Stimulated activated CD4-positive, alpha-beta T cell treated with anti-CD3 and anti-CD28 coated beads, Interleukin-1b, Interleukin-23, amount 100 ng/mL, for 4 hours (primary cell): Measurements from ENCODE around the gene TSPAN13.

Experiments used
- DNase-seq, 2 donors: peaks; one replicate each; pipeline ENCODE4 v3.0.0-alpha.2; 2020; ENCODE audit warnings: low read depth in 2 of 2

TSPAN13 gene

DNA sequence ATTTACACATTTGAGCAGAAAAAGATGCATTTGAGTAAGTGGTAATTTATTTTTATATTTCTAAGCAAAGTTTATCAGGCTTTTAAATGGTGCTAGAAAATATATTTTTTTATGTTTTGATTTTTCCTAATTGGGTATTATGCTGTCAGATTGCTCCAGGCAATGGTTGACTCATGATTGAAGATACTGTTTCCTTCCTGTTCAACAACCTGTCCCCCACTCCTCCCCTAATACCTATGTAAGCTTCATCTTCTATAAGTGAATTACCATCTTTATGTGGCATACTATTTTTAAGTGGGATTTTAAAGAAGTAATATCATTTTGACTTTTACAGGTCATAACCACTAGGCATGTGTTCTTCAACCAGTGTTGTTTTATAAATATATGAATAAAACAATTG is 21.4 kb downstream of the TSPAN13 start:
- DNase-seq: no peak

DNA sequence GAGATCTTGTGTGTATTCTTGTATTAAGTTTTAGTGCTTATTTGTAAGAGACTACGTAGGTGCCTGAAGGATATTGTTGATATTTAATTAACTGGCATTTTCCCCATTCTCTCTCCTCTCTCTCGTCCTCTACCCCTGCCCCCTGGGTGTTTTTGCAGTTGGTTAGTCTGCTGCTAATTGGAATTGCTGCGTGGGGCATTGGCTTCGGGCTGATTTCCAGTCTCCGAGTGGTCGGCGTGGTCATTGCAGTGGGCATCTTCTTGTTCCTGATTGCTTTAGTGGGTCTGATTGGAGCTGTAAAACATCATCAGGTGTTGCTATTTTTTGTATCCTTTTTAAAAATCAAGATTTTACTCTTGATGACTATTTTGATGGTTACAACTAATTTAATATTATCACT is 22.5 kb downstream of the TSPAN13 start:
- no peak for DNase-seq

DNA sequence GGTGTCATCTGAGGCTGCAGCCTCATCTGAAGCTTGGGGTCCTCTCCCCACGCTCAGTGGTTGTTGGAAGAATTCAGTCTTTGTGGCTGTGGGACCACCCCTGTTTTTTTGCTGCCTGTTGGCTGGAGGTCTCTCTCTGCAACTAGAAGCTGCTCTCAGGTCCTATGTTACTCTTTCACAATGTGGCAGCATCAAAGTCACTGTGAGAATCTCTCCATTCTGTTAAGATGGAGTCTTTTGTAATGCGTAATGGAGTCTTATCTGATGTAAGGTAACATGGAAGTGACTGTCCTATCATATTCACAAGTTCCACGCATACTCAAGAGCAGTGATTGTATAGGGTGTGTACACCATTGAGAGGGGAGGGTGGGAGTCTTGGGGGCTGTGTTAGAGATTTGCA is 24.9 kb downstream of the TSPAN13 start:
- DNase-seq: no peak

DNA sequence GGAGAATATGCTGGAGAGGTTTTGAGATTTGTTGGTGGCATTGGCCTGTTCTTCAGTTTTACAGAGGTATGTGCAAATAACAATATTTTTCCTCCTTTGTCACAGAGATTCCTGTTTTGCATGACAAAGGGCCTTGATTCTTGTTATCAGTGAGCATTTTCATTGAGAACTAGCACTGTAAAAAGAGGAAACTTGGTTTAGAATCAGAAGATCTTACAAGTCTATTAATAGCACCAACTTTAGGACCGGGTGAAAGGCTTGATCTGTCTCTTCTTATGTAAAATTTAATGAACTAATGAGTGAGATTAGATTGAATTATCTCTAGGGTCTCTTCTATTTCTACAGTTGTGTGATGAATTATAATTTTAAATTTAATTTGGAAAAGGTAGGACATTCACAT is 25.5 kb downstream of the TSPAN13 start:
- DNase-seq: no peak

DNA sequence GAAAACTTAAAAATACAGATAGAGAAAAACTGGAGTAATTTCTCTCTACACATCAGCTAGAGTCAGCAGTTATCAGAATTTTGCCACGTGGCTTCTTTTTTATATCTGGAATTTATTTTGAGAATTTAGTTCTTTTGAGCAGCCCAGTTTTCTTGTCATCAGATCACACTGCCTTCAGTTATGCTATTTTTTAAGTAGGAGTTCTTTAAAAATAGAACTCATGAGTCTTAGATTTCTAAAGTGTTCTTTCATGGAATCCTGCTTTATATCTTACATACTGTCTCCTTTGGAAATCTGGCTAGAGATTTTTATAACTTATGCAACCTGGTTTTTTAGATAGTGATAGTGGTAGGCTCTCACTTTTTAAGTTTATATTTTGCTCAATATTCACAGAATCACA is 27.0 kb downstream of the TSPAN13 start:
- DNase-seq: no peak

DNA sequence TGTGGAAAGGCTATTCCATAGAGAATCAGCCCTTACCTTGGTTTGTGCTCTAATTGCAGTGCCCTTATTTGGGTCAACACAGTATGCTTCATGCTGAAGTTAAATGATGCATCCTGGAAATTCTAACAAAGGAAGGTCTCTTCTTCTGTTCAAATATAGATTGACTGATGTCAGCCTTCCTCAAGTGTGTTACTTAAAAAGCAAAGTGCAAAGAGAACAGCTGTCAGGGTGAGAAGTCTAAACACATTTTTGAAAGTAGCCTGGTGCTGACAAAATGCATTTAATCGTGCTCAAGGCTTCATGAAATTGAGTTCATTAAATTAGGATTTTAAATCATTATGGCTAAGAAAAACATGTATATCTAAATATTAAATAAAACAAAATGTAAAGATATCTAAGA is 31.8 kb downstream of the TSPAN13 start:
- no peak for DNase-seq

DNA sequence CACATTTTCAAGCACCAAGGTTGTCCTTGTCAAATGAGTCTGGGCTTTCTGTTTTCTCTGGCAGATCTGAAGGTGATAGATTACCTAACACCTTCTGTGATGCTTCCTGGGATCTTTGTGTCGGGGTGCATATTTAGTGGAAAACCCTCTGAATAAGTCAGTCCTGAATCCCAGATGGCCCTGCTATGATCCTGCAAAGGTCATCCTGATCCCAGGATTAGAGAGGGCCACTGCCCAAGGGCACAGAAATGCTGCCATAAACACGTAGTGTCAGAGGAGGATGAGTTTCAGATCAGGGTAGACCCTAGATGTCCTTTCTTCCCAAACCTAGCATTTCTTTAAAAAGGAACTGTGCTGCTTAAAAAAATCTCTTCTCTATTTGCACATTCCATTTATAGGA is 32.3 kb downstream of the TSPAN13 start:
- DNase-seq: no peak

DNA sequence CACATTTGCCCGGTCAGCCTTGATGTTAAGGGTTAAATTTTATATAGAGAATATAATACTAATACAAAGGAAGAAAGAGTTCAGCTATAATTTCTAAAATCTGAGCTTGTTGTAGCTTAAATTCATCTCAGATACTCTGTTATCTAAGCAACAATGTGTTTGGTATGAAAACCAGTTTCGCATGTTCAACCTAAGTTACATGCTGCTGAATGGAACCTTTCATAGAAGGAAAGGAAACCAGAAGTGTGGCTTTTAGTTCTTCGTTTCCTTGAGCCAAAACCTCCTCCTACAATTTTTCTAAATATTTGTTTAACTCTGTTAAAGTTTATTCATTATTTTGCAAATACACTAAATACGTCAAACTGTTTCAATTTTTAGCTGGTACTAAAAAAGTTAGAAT is 32.7 kb downstream of the TSPAN13 start:
- DNase-seq: no peak

DNA sequence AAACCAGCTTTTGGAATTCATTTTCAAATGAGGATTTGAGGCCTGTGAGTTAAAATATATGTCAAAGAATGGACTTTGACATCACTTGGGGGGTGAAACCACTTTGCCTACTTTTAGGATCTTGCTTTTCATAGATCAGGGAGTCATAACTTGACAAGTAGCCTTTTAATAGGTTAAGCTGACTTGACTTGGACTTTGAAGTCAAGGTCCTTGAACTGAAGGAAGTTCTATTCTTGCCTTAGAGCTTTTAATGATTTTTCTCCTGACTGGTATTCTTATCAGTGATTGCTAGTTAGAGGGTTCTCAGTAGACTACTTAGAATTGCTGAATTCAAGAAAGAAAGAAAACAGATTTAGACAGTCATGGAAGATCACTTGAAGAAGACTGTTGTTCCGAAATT is 33.6 kb downstream of the TSPAN13 start:
- no peak for DNase-seq

DNA sequence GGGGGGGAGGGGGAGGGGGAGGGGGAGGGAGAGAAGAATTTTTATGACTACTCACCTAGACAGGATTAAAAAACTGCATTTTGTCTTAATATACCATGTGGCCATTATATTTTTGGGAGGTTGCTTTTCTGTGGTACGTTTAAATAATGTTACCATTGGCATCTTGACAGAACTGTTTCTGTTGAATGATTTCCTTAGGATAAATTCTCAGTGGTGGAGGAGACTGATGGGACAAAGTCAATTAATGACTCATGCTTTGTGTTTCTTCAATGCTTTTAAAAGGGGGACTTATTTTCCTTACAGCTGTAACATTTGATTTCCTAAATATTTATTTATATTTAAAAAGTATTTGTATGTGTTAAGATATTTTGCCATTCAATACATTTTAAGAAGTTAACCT is 37.5 kb downstream of the TSPAN13 start:
- no peak for DNase-seq

DNA sequence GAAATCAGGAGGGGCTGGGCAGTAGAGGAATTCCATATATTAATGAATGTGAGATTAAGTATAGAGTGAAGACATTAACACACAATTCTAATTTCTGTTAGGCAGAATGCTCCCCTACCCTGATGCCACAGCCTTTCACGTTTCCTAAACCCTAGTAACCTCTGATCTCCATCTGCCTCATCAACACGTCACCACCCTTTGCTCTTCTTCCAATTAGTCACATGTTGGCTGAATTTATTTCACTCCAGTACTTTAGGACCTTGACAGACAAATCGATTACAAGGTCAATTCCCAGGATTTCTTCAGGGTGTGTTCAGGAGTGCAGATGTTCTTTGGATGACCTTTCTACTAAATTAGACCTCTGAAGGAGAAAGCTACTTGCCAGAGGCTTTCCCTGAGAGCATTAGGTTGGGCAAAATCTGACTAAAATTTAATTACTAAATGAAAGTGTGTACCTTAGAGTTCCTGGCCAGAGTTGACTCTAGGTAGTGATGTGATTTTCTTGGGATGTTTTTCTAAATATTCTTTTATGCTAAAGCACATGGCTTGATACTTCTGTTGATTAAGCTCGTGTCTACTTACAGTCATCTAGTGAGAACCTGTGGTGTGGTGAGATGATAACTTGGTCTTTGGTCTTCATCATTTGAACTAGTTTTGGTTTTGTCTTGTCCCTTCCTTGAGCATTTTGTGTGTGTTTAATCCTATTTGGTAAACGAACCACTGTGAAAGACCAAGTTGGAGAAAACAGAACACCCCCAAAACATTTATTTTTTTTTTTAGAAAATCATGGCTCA is 38.5 kb downstream of the TSPAN13 start:
- DNase-seq: no peak

DNA sequence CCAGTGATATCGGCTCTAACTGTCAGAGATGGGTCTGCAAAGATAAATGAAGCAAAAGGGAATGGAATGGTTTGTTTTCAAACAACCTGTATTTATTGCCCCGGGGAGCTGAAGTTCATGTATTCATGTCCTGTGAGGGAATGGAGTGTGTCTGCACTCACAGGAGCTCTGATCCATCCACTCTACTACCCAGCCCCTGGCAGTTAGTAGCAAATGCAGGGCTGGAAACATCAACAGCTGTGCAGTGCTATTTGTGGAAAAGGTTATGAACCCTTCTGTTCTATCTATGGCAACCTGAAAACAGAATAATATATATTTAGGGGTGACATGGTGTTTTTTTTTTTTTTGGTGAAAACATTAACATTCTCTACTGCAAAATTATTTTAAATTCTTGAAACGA is 41.4 kb downstream of the TSPAN13 start:
- no peak for DNase-seq

DNA sequence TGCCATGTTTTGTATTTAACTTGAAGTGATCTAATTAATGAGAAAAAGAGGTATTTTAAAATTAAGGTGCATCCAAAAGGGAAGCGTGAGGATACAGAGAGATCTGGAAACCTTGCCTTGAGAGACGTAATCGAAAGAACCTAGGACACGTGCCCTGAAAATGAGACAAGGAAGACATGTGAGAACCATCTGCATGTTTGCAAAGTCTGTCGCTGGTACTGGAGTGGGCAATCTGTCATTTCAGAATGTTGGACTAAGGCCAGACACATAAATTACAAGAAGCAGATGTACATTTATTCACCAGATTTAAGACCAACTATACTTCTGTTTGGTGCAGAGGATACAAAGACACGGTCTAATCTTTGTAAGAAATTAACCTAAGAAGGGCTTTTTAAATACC is 42.1 kb downstream of the TSPAN13 start:
- no peak for DNase-seq

DNA sequence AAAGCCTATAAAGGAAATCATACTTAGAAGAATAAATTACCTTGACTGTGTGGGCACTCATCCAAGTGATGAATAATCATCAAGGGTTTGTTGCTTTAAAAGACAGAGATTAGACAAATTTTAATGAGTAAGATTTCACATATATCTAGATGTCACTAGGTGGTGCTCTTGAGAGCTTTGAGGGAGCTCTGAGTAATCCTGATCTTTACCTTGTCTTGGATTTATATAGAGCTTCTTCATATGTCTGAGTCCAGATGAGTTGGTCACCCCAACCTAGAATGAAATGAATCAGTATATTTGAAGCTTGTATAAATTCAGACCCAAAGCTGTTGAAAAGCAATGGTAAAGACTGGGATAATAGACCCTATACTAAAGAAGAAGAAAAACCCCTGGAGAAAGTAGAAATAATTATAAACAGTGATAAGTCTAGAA is 47.6 kb downstream of the TSPAN13 start:
- no peak for DNase-seq

DNA sequence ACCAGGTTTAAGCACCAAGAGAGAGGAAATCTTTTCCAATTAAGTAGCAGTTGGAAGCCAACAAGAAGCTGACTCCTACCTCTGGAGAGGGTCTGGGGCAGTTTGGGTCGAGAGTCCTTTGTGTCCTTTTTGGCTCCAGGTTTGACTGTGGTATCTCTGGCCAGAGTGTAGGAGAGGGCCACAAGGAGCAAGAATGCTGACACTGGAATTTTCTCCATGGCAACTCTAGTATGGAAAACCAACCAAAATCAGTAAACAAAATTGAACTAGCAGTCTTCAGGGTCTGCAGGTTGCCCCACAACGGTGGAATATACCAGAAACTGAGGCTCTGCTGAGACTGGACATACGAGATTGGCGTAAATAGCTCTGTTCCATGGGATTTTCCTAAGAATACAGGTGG is 48.0 kb downstream of the TSPAN13 start:
- no peak for DNase-seq

DNA sequence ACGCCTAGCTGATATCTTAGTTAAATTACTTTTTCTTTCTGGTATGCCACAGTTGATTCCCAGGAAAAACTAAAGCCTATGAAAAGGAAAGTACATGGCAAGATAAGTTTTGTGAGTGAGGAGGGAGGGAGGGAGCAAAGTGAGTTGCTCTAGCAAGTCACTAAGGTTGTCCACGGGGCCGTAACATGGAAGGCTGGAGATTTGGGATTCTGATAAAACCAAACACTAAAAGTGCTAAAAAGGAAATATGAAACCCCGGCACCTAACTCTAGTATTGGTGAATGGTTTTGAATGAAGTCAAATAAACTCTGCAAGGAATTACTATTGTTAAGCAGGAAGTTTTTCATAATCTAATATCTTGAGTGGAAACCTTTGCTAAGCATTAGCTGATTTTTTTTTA is 49.6 kb downstream of the TSPAN13 start:
- DNase-seq: no peak

DNA sequence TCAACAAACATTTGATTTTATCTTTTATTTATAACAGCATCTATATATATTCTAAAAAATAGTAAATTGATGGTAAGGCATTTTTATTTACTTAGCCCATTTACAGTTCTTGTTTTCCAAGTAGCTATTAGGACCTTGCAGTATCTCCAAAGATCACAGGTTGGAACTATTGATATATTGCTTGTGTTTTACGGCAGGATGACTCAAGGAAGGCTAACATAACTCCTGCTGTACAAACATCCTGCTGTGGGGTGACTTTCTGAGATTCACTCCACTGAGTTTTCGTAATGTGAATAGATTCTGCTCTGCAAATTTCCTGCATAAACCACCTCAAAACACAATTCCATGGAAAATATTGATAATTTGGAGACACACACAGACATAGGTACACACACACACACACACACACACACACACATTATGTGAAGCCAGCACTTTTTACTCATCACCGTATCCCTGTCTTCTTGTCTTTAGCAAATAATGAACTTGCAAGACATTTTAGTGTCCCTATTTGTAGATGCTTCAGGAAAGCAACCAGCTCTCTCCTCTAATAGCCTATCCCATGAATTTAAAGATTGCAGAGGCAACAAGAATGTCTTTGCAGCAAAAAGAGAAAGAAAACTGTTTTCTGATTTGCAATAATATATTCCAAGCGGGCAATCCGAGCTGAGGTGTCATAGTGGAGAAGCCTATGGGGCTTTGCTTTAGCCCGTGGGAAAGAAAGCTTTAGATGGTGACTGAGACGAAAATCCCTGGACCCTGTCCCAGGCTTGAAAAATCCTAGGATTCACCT is 50.5 kb downstream of the TSPAN13 start:
- DNase-seq: no peak

DNA sequence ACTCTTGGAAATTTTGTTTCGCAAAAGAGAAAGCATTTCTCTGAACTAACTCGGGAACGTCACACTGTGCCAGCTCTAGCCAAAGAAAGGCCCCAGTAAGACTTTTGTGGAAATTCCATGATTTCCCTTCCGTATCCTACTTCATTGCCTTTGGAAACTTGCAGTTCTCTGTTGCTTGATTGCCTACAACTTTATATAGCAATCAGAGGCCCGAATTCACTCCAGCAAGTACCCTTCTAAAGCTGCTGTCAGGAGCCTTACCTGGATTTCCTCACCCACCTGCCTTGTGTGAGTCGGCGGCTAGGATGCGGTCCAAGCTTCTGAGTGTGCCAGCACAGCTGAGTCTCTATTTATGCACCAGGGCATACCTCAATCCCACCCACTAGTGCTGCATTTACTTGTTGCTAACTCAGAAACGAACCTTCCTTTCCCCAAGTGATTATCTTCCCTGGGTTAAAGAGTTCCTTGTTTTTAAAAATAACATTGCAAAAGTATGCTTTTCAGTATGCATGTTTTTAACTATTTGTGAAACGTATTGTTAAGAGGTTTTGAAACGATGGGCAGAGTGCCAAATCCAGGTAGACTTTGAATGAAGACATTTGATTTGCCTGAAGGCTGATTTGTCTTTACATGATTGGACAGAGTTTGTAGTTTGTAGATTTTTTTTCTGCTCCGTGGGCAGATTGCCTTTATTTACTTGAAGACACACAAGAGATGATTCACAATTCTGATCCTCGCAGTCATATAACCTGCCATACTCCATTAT is 51.3 kb downstream of the TSPAN13 start, which contains the start of gene AGR2:
AGR2 (minus strand) TSS at position 326 of the 766 bp plus-strand sequence. CDS start 3,203 bp downstream, outside the sequence.
- no peak for DNase-seq

DNA sequence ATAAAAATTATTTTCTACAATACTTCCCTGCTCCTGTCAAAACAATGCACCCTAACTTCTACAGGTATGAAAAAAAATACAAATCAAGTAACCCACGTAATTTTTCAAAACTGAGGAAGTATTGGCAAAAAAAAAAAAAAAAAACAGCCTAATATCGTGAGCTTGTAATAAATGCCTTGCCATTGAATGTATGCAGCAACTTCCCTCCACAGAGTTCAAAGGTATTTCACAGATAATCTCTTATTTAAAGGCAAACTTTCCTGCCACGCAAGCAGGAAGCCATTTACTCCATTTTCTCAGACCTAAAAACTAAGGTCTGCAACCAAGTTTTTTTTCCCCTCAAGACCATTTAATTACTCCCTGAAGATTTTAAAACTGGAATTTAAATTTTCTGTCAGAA is 51.9 kb downstream of the TSPAN13 start:
- DNase-seq: no peak

DNA sequence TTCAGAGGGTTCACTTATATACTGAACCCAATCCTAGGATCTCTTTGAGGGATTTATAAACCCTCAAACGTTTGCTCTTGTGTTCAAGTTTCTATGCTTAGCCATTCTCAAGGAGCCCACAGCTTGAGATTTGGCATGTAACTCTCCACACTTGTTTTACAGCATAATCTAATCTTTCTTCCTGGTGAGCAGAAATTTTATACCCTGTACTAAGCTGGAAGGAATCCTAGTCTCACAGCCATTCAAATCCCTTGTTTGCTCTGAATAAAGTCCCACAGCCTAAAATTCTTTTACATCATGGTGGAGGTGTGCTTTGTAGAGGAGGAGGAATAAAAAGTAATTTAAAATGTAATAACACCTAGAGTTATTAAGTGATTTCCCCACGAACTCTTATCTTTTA is 56.6 kb downstream of the TSPAN13 start:
- DNase-seq: no peak

DNA sequence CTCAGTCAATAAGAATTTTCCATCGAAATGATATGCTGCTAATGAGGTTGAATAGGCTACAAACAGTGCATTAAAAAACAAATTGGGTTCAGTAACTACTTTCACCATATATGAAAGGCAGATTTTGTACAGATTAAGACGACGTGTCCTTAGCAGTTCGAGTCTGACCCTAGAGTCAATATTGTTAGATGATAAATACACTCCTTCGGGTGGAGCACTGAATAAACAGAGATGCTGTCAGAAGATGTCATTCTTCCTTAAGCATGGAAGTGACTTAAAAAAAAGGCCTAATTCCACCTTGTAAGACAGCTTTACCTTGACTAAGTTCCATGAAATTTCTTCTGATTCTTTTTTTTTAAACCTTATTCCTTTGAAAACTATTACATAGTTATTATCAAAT is 57.0 kb downstream of the TSPAN13 start:
- DNase-seq: no peak

DNA sequence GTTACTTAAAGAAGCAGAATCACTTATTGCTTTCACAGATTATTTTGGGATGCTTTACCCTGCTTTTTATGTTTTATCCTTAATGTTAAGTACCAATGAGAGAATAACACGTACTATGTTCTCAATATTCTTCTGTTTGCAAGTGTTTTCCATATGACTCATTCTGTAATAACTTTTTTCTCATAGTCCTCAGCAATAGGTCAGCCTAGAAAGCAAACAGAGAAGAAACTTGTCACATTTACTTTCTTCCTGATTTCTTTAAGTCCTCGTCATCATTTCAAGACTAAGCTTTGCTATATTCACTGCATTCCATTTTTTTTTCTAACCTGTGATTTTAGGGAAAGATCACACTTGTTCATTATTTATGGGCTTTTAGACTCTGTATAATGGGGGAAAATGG is 58.0 kb downstream of the TSPAN13 start:
- DNase-seq: no peak
